DMS 273 (cell line): Measurements from ENCODE around the gene CLDN10.
"Not testable (repeated sequence)": the region's sequence is repeated elsewhere in the genome, so short reads cannot be mapped to it uniquely, and the experiment has no call there.

Experiments
- DNase-seq: peaks from one replicate; lab custom pipeline; 2025; ENCODE audit not compliant: unreplicated experiment; lab: John Stamatoyannopoulos, UW

CLDN10 gene

GRCh38 chr13:95540888-95541287, 11.6 kb upstream of the CLDN10 start:
- DNase-seq: peak; percentile 64

- DNase-seq: no peak
Observed at GRCh38 chr13:95541308-95541707, 11.2 kb upstream of the CLDN10 start.

- no peak for DNase-seq
Observed at GRCh38 chr13:95541911-95542474, 10.5 kb upstream of the CLDN10 start.

GRCh38 chr13:95544293-95544692, 8.2 kb upstream of the CLDN10 start:
- no peak for DNase-seq

GRCh38 chr13:95546919-95547318, 5.6 kb upstream of the CLDN10 start:
- DNase-seq: no peak

- DNase-seq: no peak
Observed at GRCh38 chr13:95547531-95548167, 4.9 kb upstream of the CLDN10 start.

- DNase-seq: no peak
Observed at GRCh38 chr13:95552208-95552538, 347 bp upstream of the CLDN10 start.

GRCh38 chr13:95553581-95554385, 1.3 kb downstream of the CLDN10 start:
- no peak for DNase-seq

GRCh38 chr13:95557013-95557412, 4.5 kb downstream of the CLDN10 start:
- no peak for DNase-seq

GRCh38 chr13:95559100-95559499, 6.6 kb downstream of the CLDN10 start:
- DNase-seq: no peak

GRCh38 chr13:95560387-95560786, 7.9 kb downstream of the CLDN10 start:
- no peak for DNase-seq

- DNase-seq: no peak
Observed at GRCh38 chr13:95564091-95564490, 11.6 kb downstream of the CLDN10 start.

GRCh38 chr13:95564733-95565291, 12.3 kb downstream of the CLDN10 start:
- no peak for DNase-seq

GRCh38 chr13:95565758-95566157, 13.2 kb downstream of the CLDN10 start:
- not testable (repeated sequence) for DNase-seq

- DNase-seq: no peak
Observed at GRCh38 chr13:95568131-95568530, 15.6 kb downstream of the CLDN10 start.

GRCh38 chr13:95570016-95570415, 17.5 kb downstream of the CLDN10 start:
- no peak for DNase-seq

GRCh38 chr13:95571941-95572340, 19.4 kb downstream of the CLDN10 start:
- peak; percentile 8 for DNase-seq

GRCh38 chr13:95573221-95573620, 20.7 kb downstream of the CLDN10 start:
- DNase-seq: no peak

- DNase-seq: no peak
Observed at GRCh38 chr13:95579303-95579702, 26.8 kb downstream of the CLDN10 start.

- no peak for DNase-seq
Observed at GRCh38 chr13:95585867-95586266, 33.3 kb downstream of the CLDN10 start.

- no peak for DNase-seq
Observed at GRCh38 chr13:95588134-95588533, 35.6 kb downstream of the CLDN10 start.

- no peak for DNase-seq
Observed at GRCh38 chr13:95588721-95589120, 36.2 kb downstream of the CLDN10 start.
